SK-N-SH treated with all-trans-retinoic acid at 6 μM for 48 hours (cell line): Measurements from ENCODE around the gene TTC32.

Experiments
- ARNTL ChIP-seq: fragments of 450-650 bp; formaldehyde crosslinking; IDR thresholded peaks from 2 replicates; pipeline ENCODE4 v1.5.0; 2020; ENCODE audit warnings: low read depth, mild to moderate bottlenecking, moderate library complexity, borderline replicate concordance
- BACH2 ChIP-seq: fragments of 250-450 bp; sonication (Bioruptor Pico); IDR thresholded peaks from 2 replicates; pipeline ENCODE4 v1.9.0; 2021; ENCODE audit warnings: mild to moderate bottlenecking, borderline replicate concordance
- CSDC2 ChIP-seq: fragments of 250-450 bp; sonication (Bioruptor Pico); IDR thresholded peaks from 2 replicates; pipeline ENCODE4 v1.5.0; 2020; ENCODE audit warnings: mild to moderate bottlenecking, moderate library complexity
- GLIS3 ChIP-seq: fragments of 250-450 bp; sonication (Bioruptor Pico); IDR thresholded peaks from 2 replicates; pipeline ENCODE4 v1.5.0; 2020; ENCODE audit warnings: mild to moderate bottlenecking, moderate library complexity
- PATZ1 ChIP-seq: fragments of 250-450 bp; sonication (Bioruptor Pico); IDR thresholded peaks from 2 replicates; pipeline ENCODE4 v1.8.0; 2020; ENCODE audit warnings: mild to moderate bottlenecking, moderate library complexity, borderline replicate concordance
- RARB ChIP-seq: fragments of 250-450 bp; sonication (Bioruptor Pico); IDR thresholded peaks from 2 replicates; pipeline ENCODE4 v1.8.0; 2021; ENCODE audit warnings: mild to moderate bottlenecking, moderate library complexity
- SNAI2 ChIP-seq: fragments of 250-450 bp; sonication (Bioruptor Pico); IDR thresholded peaks from 2 replicates; pipeline ENCODE4 v1.5.0; 2020; ENCODE audit warnings: mild to moderate bottlenecking, moderate library complexity
- TCF4 ChIP-seq: fragments of 250-450 bp; sonication (Bioruptor Pico); IDR thresholded peaks from 2 replicates; pipeline ENCODE4 v1.8.0; 2021; ENCODE audit warnings: mild to moderate bottlenecking, moderate library complexity, borderline replicate concordance
- TOX ChIP-seq: fragments of 250-450 bp; sonication (Bioruptor Pico); IDR thresholded peaks from 2 replicates; pipeline ENCODE4 v1.8.0; 2021; ENCODE audit warnings: mild to moderate bottlenecking, moderate library complexity, borderline replicate concordance
- ZFP30 ChIP-seq: fragments of 450-650 bp; formaldehyde crosslinking; IDR thresholded peaks from 2 replicates; pipeline ENCODE4 v1.5.0; 2022; ENCODE audit warnings: mild to moderate bottlenecking, moderate library complexity
- ZNF8 ChIP-seq: fragments of 450-650 bp; formaldehyde crosslinking; IDR thresholded peaks from 2 replicates; pipeline ENCODE4 v1.5.0; 2020; ENCODE audit warnings: mild to moderate bottlenecking, moderate library complexity
- TF ChIP-seq, protein P1 (sequence below): fragments of 250-450 bp; sonication (Bioruptor Pico); IDR thresholded peaks from 2 replicates; pipeline ENCODE4 v1.5.1; 2020; ENCODE audit warnings: low read depth, mild to moderate bottlenecking, moderate library complexity
- TF ChIP-seq, protein P2 (sequence below): fragments of 250-450 bp; sonication (Bioruptor Pico); IDR thresholded peaks from 2 replicates; pipeline ENCODE4 v1.5.1; 2021; ENCODE audit warnings: mild to moderate bottlenecking, moderate library complexity
- TF ChIP-seq, protein P3 (sequence below): fragments of 250-450 bp; sonication (Bioruptor Pico); IDR thresholded peaks from 2 replicates; pipeline ENCODE4 v1.5.0; 2020; ENCODE audit warnings: mild to moderate bottlenecking, moderate library complexity

GRCh38 chr2:19874726-19875125 is 27.1 kb downstream of the TTC32 start:
- TF ChIP-seq ZNF8 (CRISPR knock-in tag) (no peak), ZFP30 (CRISPR knock-in tag) (no peak), RARB (no peak), TOX (CRISPR knock-in tag) (no peak), PATZ1 (CRISPR knock-in tag) (no peak), TCF4 (CRISPR knock-in tag) (no peak), CSDC2 (CRISPR knock-in tag) (no peak), SNAI2 (no peak), ARNTL (CRISPR knock-in tag) (no peak), GLIS3 (CRISPR knock-in tag) (no peak), BACH2 (CRISPR knock-in tag) (no peak)
- TF ChIP-seq, protein P1, sequence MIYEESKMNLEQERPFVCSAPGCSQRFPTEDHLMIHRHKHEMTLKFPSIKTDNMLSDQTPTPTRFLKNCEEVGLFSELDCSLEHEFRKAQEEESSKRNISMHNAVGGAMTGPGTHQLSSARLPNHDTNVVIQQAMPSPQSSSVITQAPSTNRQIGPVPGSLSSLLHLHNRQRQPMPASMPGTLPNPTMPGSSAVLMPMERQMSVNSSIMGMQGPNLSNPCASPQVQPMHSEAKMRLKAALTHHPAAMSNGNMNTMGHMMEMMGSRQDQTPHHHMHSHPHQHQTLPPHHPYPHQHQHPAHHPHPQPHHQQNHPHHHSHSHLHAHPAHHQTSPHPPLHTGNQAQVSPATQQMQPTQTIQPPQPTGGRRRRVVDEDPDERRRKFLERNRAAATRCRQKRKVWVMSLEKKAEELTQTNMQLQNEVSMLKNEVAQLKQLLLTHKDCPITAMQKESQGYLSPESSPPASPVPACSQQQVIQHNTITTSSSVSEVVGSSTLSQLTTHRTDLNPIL (CRISPR knock-in tag): no peak
- TF ChIP-seq, protein P2, sequence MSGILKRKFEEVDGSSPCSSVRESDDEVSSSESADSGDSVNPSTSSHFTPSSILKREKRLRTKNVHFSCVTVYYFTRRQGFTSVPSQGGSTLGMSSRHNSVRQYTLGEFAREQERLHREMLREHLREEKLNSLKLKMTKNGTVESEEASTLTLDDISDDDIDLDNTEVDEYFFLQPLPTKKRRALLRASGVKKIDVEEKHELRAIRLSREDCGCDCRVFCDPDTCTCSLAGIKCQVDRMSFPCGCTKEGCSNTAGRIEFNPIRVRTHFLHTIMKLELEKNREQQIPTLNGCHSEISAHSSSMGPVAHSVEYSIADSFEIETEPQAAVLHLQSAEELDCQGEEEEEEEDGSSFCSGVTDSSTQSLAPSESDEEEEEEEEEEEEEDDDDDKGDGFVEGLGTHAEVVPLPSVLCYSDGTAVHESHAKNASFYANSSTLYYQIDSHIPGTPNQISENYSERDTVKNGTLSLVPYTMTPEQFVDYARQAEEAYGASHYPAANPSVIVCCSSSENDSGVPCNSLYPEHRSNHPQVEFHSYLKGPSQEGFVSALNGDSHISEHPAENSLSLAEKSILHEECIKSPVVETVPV (CRISPR knock-in tag): no peak
- TF ChIP-seq, protein P3, sequence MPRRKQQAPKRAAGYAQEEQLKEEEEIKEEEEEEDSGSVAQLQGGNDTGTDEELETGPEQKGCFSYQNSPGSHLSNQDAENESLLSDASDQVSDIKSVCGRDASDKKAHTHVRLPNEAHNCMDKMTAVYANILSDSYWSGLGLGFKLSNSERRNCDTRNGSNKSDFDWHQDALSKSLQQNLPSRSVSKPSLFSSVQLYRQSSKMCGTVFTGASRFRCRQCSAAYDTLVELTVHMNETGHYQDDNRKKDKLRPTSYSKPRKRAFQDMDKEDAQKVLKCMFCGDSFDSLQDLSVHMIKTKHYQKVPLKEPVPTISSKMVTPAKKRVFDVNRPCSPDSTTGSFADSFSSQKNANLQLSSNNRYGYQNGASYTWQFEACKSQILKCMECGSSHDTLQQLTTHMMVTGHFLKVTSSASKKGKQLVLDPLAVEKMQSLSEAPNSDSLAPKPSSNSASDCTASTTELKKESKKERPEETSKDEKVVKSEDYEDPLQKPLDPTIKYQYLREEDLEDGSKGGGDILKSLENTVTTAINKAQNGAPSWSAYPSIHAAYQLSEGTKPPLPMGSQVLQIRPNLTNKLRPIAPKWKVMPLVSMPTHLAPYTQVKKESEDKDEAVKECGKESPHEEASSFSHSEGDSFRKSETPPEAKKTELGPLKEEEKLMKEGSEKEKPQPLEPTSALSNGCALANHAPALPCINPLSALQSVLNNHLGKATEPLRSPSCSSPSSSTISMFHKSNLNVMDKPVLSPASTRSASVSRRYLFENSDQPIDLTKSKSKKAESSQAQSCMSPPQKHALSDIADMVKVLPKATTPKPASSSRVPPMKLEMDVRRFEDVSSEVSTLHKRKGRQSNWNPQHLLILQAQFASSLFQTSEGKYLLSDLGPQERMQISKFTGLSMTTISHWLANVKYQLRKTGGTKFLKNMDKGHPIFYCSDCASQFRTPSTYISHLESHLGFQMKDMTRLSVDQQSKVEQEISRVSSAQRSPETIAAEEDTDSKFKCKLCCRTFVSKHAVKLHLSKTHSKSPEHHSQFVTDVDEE (CRISPR knock-in tag): no peak
